ENCODE results near the gene HELB. TPM values are rescaled to one million over a fixed set of nuclear protein-coding genes. Genes with fewer than 3 reads are reported as not detected.
A peak's percentile ranks its signal among the peaks of the same experiment; 100 is the strongest.

HELB gene
- total RNA-seq, 4 donors from 2014 or later = 1.5 to 2.7 (median 2.2) TPM

DNA sequence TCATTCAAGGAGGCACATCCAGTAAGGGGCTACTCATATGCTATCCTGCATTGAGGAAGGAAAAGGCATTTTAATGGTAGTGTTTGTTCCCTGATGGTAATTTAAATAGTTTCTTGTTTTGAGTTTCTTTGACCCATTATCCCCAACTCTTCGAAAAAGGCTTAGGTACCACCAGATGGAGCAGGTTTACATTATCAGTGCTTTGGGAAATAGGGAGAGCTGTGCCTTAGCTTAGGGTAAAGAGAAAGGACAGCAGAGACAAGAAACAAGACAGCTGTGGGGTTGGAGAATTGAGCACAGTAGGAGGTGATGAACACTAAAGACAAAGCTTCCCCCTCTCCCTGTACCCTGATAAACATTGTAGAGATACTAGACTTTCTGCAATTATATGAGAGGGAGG is 29.1 kb upstream of the HELB start:
- TF ChIP-seq, protein P1, sequence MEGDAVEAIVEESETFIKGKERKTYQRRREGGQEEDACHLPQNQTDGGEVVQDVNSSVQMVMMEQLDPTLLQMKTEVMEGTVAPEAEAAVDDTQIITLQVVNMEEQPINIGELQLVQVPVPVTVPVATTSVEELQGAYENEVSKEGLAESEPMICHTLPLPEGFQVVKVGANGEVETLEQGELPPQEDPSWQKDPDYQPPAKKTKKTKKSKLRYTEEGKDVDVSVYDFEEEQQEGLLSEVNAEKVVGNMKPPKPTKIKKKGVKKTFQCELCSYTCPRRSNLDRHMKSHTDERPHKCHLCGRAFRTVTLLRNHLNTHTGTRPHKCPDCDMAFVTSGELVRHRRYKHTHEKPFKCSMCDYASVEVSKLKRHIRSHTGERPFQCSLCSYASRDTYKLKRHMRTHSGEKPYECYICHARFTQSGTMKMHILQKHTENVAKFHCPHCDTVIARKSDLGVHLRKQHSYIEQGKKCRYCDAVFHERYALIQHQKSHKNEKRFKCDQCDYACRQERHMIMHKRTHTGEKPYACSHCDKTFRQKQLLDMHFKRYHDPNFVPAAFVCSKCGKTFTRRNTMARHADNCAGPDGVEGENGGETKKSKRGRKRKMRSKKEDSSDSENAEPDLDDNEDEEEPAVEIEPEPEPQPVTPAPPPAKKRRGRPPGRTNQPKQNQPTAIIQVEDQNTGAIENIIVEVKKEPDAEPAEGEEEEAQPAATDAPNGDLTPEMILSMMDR (IDR thresholded peaks at IDR 0.05) = no peak
- no peak for TF ChIP-seq EP300 (IDR thresholded peaks at IDR 0.05)
- Histone ChIP-seq H3K9me3 (no peaks in the 10 kb centered on the region), H3K27me3 (no peaks in the 10 kb centered on the region), H3K4me1 (no peaks in the 10 kb centered on the region), H3K36me3 (no peaks in the 10 kb centered on the region), H3K4me3 (no peak overlapping the region), H3K27ac (no peak overlapping the region)
- 80% methylated on average over 1 of the region's 1 CpG for WGBS
- no peak for DNase-seq (ENCODE audit: low spot score in 2 of 2)

DNA sequence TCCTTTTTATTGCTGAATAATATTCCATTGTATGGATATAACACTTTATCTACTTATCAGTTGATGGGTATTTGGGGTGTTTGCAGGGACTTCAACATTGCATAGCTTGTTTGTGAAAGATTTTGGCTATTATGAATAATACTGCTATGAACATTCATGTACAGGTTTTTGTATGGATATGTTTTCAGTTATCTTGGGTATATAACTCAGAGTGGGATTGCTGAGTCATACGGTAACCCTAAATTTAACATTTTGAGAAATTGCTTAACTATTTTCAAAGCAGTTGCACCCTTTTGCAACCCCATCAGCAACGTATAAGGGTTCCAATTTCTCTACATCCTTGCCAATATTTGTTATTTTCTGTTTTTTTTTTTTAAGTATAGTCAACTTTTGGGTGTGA is 27.3 kb upstream of the HELB start:
- Histone ChIP-seq H3K36me3 (no peaks in the 10 kb centered on the region), H3K27ac (no peak overlapping the region), H3K4me1 (no peaks in the 10 kb centered on the region), H3K9me3 (no peaks in the 10 kb centered on the region), H3K4me3 (no peak overlapping the region), H3K27me3 (no peaks in the 10 kb centered on the region)
- 60% methylated on average over 2 of the region's 2 CpGs for WGBS
- TF ChIP-seq EP300 (IDR thresholded peaks at IDR 0.05) (no peak), POLR2AphosphoS5 (IDR thresholded peaks at IDR 0.05) (no peak), POLR2A (IDR thresholded peaks at IDR 0.05) (no peak)
- TF ChIP-seq, protein P1 (IDR thresholded peaks at IDR 0.05) = no peak
- no peak for DNase-seq (ENCODE audit: low spot score in 2 of 2)

DNA sequence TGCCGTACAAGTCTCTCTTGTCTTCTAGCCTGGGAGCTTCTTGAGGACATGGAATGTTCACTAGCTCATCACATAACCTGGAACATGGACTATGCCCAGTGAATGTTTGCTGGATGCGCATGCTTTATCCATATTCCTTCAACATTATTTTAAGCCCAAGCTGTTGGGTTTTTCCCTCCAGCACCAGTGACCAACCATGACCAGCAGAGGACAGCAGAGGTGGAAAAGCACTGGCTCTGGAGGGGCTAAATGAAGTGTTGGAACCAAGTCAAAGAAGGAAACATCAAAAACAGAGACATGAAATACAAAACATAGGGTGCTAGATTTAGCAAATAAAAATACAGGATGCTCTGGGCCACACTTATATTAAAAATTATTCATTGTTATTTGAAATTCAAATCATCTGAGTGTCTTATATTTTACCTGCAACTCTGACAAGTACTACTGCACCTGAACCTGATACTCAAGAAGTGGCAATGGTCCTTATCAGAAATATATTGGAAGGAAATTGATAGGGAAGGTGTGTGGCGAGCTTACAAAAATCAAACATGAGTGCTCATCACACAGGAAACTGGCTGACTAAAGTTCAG is 23.1 kb upstream of the HELB start:
- Histone ChIP-seq H3K27ac (no peak overlapping the region), H3K4me1 (no peaks in the 10 kb centered on the region), H3K4me3 (no peak overlapping the region), H3K36me3 (no peaks in the 10 kb centered on the region), H3K9me3 (no peaks in the 10 kb centered on the region), H3K27me3 (no peaks in the 10 kb centered on the region)
- DNase-seq (ENCODE audit: low spot score in 2 of 2) = no peak
- TF ChIP-seq, protein P1 (IDR thresholded peaks at IDR 0.05) = peak in 1 of 2 donors; percentile 33
- TF ChIP-seq POLR2AphosphoS5 (IDR thresholded peaks at IDR 0.05) = no peak
- 54% methylated on average over 3 of the region's 3 CpGs for WGBS

DNA sequence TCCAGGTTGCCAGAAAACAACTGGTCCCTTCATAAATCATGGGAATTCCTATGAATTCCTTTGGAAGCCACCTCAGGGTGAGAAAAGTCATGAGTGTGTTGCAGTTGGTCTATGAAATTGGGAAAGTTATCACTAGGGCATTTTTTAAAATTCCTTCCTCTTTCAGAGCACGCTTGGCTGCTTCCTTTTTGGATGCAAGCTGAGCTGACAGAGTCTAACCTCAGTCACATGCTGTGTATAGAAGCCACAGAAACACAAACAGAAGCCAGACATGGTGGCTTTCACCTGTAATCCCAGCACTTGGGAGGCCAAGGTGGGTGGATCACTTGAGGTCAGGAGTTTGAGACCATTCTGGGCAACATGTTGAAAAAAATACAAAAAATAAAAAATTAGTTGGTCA is 21.7 kb upstream of the HELB start:
- Histone ChIP-seq H3K9me3 (no peaks in the 10 kb centered on the region), H3K4me3 (no peak overlapping the region), H3K27ac (no peak overlapping the region), H3K36me3 (no peaks in the 10 kb centered on the region), H3K4me1 (no peaks in the 10 kb centered on the region), H3K27me3 (no peaks in the 10 kb centered on the region)
- no peak for DNase-seq (ENCODE audit: low spot score in 2 of 2)
- no peak for TF ChIP-seq EP300 (IDR thresholded peaks at IDR 0.05)
- no peak for TF ChIP-seq POLR2AphosphoS5 (IDR thresholded peaks at IDR 0.05)
- no peak for TF ChIP-seq POLR2A (IDR thresholded peaks at IDR 0.05)
- TF ChIP-seq, protein P1 (IDR thresholded peaks at IDR 0.05) = no peak
- WGBS = 63% methylated on average over 1 of the region's 1 CpG

DNA sequence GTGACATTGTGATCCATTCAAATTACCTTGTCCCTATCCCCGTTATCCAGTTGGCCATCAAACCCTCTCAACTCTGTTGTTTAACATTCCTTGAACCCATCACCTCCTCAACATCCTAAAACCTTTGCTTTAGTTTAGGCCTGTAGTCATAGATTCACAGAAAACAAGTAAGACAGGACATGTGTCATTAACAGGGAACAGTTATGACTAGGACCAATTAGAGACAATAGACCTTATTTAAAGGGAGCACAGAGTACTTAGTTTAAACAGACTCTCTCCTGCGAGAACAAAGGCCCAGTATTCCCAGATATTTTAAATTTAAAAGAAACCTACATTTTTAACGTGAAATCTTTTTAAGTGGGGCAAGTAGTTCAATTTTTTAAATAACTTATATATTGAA is 20.0 kb upstream of the HELB start:
- TF ChIP-seq, protein P1 (IDR thresholded peaks at IDR 0.05) = no peak
- no peak for TF ChIP-seq POLR2A (IDR thresholded peaks at IDR 0.05)
- no peak for TF ChIP-seq EP300 (IDR thresholded peaks at IDR 0.05)
- no peak for TF ChIP-seq POLR2AphosphoS5 (IDR thresholded peaks at IDR 0.05)
- Histone ChIP-seq H3K9me3 (no peaks in the 10 kb centered on the region), H3K27me3 (no peaks in the 10 kb centered on the region), H3K4me1 (no peaks in the 10 kb centered on the region), H3K4me3 (no peak overlapping the region), H3K36me3 (no peaks in the 10 kb centered on the region), H3K27ac (no peak overlapping the region)
- 86% methylated on average over 3 of the region's 3 CpGs for WGBS
- no peak for DNase-seq (ENCODE audit: low spot score in 2 of 2)
